Lower leg skin (tissue), 4 donors: ENCODE results near the gene ACBD5. TPM values are rescaled to one million over a fixed set of nuclear protein-coding genes. Genes with fewer than 3 reads are reported as not detected.

Experiments used
- DNase-seq, 2 donors: peaks; one replicate each; pipeline ENCODE4 v3.0.0-alpha.2; 2019; ENCODE audit warnings: low spot score in 2 of 2
- H3K4me3 ChIP-seq: fragments of 200-600 bp; sonication (generic); 2 replicates; pipeline ENCODE4 v1.5.1; 2017; ENCODE audit warnings: mild to moderate bottlenecking, low read depth; ENCODE audit not compliant: poor library complexity, severe bottlenecking
- CTCF ChIP-seq, 3 donors: fragments of 450-650 bp; IDR thresholded peaks; one replicate each; pipeline ENCODE4 v1.5.1; 2016; ENCODE audit warnings: antibody characterized with exemption in 3 of 3, mild to moderate bottlenecking in 3 of 3, moderate library complexity in 2 of 3
- POLR2A ChIP-seq, 2 donors: fragments of 450-650 bp; IDR thresholded peaks; one replicate each; pipeline ENCODE4 v1.6.1; 2016 to 2017; ENCODE audit warnings: antibody characterized with exemption in 2 of 2, mild to moderate bottlenecking in 1 of 2, moderate library complexity in 1 of 2
- WGBS, 2 donors: methylation state at CpG; one replicate each; pipeline ENCODE4 v1.1.5; 2018; 5-methylcytosine and 5-hydroxymethylcytosine counted together
- intact Hi-C: fragments of 100-400 bp; cut with DNase I; formaldehyde crosslinking; loops from one replicate; pipeline ENCODE4 v1.15.0; 2023; ENCODE audit warnings: low total_unique reads
- total RNA-seq, 4 donors: library from RNA; depleted of rRNA; stranded (reverse); fragments of >200 nt; gene quantifications; one replicate each; pipeline ENCODE4 v1.1.0, GENCODE V29; 2016

Gene ACBD5
- total RNA-seq, 4 donors from 2014 or later = 22.3 to 36.8 (median 33.5) TPM

DNA sequence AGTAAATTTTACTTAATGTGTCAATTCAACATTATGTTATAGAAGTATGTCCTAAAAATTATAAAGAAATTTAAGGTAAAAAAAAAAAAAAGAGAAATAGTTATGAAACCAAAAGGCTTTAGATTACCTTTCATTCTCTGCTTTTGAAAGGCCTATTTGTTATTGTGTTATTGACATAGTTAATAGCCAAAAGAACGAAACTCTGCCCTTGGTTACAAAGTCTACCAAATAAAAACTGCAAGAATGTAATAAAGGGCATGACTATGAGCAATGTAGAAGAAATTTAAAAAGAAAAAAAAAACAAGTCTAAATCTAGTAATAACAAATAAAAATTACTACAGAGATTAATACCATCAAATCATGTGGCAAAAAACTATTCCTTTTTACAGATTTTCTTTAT lies 10.6 kb downstream of the ACBD5 start:
- no peak for DNase-seq
- 94 to 100% methylated on average over 1 of the region's 1 CpG for WGBS, 2 donors
- intact Hi-C loops = no loop called here
- H3K4me3 ChIP-seq = no peak overlapping the region
- TF ChIP-seq POLR2A (IDR thresholded peaks at IDR 0.05) = no peak
- no peak for TF ChIP-seq CTCF (IDR thresholded peaks at IDR 0.05)

GRCh38 chr10:27225642-27226257 lies 14.8 kb downstream of the ACBD5 start:
- WGBS, 2 donors = 58 to 60% methylated on average over 3 of the region's 3 CpGs
- no peak for DNase-seq
- intact Hi-C loops = no loop called here
- TF ChIP-seq CTCF (IDR thresholded peaks at IDR 0.05) = no peak
- no peak for TF ChIP-seq POLR2A (IDR thresholded peaks at IDR 0.05)
- no peak overlapping the region for H3K4me3 ChIP-seq

- H3K4me3 ChIP-seq = no peak overlapping the region
- TF ChIP-seq POLR2A (IDR thresholded peaks at IDR 0.05) (no peak), CTCF (IDR thresholded peaks at IDR 0.05) (no peak)
- intact Hi-C loops = no loop called here
- no peak for DNase-seq
- 80 to 90% methylated on average over 8 of the region's 8 CpGs for WGBS, 2 donors
Observed at GRCh38 chr10:27225011-27225590, 15.5 kb downstream of the ACBD5 start.

DNA sequence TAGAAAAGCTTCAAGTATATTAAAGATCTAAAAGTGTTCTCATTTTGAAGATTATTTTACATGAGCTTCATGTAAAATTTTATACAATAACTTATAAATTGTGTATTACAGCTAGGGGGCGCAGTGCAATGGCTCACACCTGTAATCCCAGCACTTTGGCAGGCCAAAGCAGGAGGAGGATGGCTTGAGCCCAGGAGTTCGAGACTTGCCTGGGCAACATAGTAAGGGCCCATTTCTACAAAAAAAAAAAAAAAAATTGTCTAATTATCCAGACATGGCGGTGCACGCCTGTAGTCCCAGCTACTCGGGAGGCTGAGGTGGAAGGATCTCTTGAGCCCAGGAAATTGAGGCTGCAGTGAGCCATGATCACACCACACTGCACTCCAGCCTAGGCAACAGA lies 16.6 kb downstream of the ACBD5 start:
- intact Hi-C loops = no loop called here
- 72 to 76% methylated on average over 5 of the region's 5 CpGs for WGBS, 2 donors
- no peak overlapping the region for H3K4me3 ChIP-seq
- TF ChIP-seq POLR2A (IDR thresholded peaks at IDR 0.05) (no peak), CTCF (IDR thresholded peaks at IDR 0.05) (no peak)
- no peak for DNase-seq

- 89 to 90% methylated on average over 2 of the region's 2 CpGs for WGBS, 2 donors
- TF ChIP-seq POLR2A (IDR thresholded peaks at IDR 0.05) = no peak
- TF ChIP-seq CTCF (IDR thresholded peaks at IDR 0.05) = no peak
- intact Hi-C loops = no loop called here
- H3K4me3 ChIP-seq = no peak overlapping the region
- DNase-seq = no peak
Observed at GRCh38 chr10:27207350-27207749, 33.2 kb downstream of the ACBD5 start.

DNA sequence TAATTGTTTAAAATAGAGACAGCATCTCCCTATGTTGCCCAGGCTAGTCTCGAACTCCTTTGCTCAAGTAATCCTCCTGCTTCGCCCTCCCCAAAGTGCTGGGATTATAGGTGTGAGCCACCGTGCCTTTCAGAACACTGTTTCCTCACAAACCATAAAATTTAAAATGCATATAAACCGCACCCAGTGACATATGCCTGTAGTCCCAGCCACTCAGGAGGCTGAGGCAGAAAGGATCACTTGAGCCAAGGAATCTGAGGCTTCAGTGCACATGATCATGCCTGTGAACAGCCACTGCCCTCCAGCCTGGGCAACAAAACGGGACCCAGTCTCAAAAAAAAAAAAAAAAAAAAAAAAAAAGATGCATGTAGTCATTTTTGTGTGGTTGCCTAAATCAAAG lies 36.8 kb downstream of the ACBD5 start:
- no peak for TF ChIP-seq CTCF (IDR thresholded peaks at IDR 0.05)
- no peak for TF ChIP-seq POLR2A (IDR thresholded peaks at IDR 0.05)

More for the DNA sequence above, 36.8 kb downstream of the ACBD5 start:
- 78 to 93% methylated on average over 5 of the region's 5 CpGs for WGBS, 2 donors
- H3K4me3 ChIP-seq = no peak overlapping the region
- no peak for DNase-seq
- intact Hi-C loops = no loop called here
